ENCODE results near the gene ITPR1. TPM values are rescaled to one million over a fixed set of nuclear protein-coding genes. Genes with fewer than 3 reads are reported as not detected.

Gene ITPR1
- total RNA-seq, 2 donors from 2014 or later, result 36.8 to 43.8 TPM

- intact Hi-C loops (cut with DNase I), result no loop called here
- ATAC-seq (no peak), DNase-seq (no peak)
Observed at GRCh38 chr3:4685673-4686345, 192.7 kb downstream of the ITPR1 start.

- ATAC-seq, result no peak
Observed at GRCh38 chr3:4686619-4687018, 193.5 kb downstream of the ITPR1 start.

GRCh38 chr3:4687167-4687566 lies 194.0 kb downstream of the ITPR1 start:
- intact Hi-C loops (cut with DNase I), result no loop called here
- ATAC-seq (no peak), DNase-seq (no peak)

More at GRCh38 chr3:4686619-4687018, 193.5 kb downstream of the ITPR1 start:
- intact Hi-C loops (cut with DNase I), result no loop called here
- DNase-seq, result no peak

GRCh38 chr3:4687596-4687995 lies 194.4 kb downstream of the ITPR1 start:
- DNase-seq, result no peak
- intact Hi-C loops (cut with DNase I), result no loop called here
- no peak for ATAC-seq

GRCh38 chr3:4688411-4688810 lies 195.3 kb downstream of the ITPR1 start:
- DNase-seq (no peak), ATAC-seq (no peak)
- intact Hi-C loops (cut with DNase I), result no loop called here

GRCh38 chr3:4689021-4689420 lies 195.9 kb downstream of the ITPR1 start:
- ATAC-seq (no peak), DNase-seq (no peak)
- intact Hi-C loops (cut with DNase I), result no loop called here

GRCh38 chr3:4690277-4690676 lies 197.1 kb downstream of the ITPR1 start:
- no peak for ATAC-seq
- intact Hi-C loops (cut with DNase I), result no loop called here
- no peak for DNase-seq

- ATAC-seq, result no peak
- no peak for DNase-seq
- intact Hi-C loops (cut with DNase I), result no loop called here
Observed at GRCh38 chr3:4693620-4694019, 200.5 kb downstream of the ITPR1 start.

- ATAC-seq, result no peak
- DNase-seq, result no peak
- intact Hi-C loops (cut with DNase I), result no loop called here
Observed at GRCh38 chr3:4695846-4696245, 202.7 kb downstream of the ITPR1 start.

GRCh38 chr3:4696266-4696665 lies 203.1 kb downstream of the ITPR1 start:
- intact Hi-C loops (cut with DNase I), result no loop called here
- DNase-seq (no peak), ATAC-seq (no peak)

GRCh38 chr3:4698125-4698821 lies 205.1 kb downstream of the ITPR1 start:
- ATAC-seq (no peak), DNase-seq (no peak)
- intact Hi-C loops (cut with DNase I), result no loop called here

- DNase-seq (no peak), ATAC-seq (peak; percentile 76 to 79)
- intact Hi-C loops (cut with DNase I), result no loop called here
Observed at GRCh38 chr3:4703054-4703480, 209.9 kb downstream of the ITPR1 start.

- intact Hi-C loops (cut with DNase I), result no loop called here
- DNase-seq (no peak), ATAC-seq (no peak)
Observed at GRCh38 chr3:4704552-4704951, 211.4 kb downstream of the ITPR1 start.

- ATAC-seq (no peak), DNase-seq (no peak)
- intact Hi-C loops (cut with DNase I), result no loop called here
Observed at GRCh38 chr3:4707324-4707723, 214.2 kb downstream of the ITPR1 start.

GRCh38 chr3:4708230-4708629 lies 215.1 kb downstream of the ITPR1 start:
- ATAC-seq (no peak), DNase-seq (no peak)
- intact Hi-C loops (cut with DNase I), result no loop called here

- intact Hi-C loops (cut with DNase I), result no loop called here
- ATAC-seq, result no peak
- DNase-seq, result no peak
Observed at GRCh38 chr3:4709341-4709740, 216.2 kb downstream of the ITPR1 start.

GRCh38 chr3:4710191-4710590 lies 217.0 kb downstream of the ITPR1 start:
- ATAC-seq (no peak), DNase-seq (no peak)
- intact Hi-C loops (cut with DNase I), result loop anchor here in 1 of 2 donors (2.0 kb wide), 2 partner anchors 317 to 347 kb away; no protein-coding TSS in a partner anchor

GRCh38 chr3:4711680-4711992 lies 218.5 kb downstream of the ITPR1 start:
- intact Hi-C loops (cut with DNase I), result loop anchor here in 1 of 2 donors (2.0 kb wide), 2 partner anchors 315 to 345 kb away; no protein-coding TSS in a partner anchor
- ATAC-seq, result peak in 1 of 2 donors; percentile 3
- no peak for DNase-seq

- DNase-seq (no peak), ATAC-seq (peak in 1 of 2 donors; percentile 85)
- intact Hi-C loops (cut with DNase I), result no loop called here
Observed at GRCh38 chr3:4712109-4712508, 219.0 kb downstream of the ITPR1 start.

- intact Hi-C loops (cut with DNase I), result loop anchor here in 1 of 2 donors (2.0 kb wide), 1 partner anchor 343 kb away; no protein-coding TSS in a partner anchor
- no peak for ATAC-seq
- DNase-seq, result no peak
Observed at GRCh38 chr3:4714045-4714444, 220.9 kb downstream of the ITPR1 start.

- DNase-seq, result no peak
- intact Hi-C loops (cut with DNase I), result no loop called here
- ATAC-seq, result no peak
Observed at GRCh38 chr3:4716266-4716665, 223.1 kb downstream of the ITPR1 start.
